ENCODE results near the gene DPY19L3.
"Not testable (repeated sequence)": the region's sequence is repeated elsewhere in the genome, so short reads cannot be mapped to it uniquely, and the experiment has no call there.

Gene DPY19L3

GRCh38 chr19:32512498-32512897, 106.9 kb downstream of the DPY19L3 start:
- not testable (repeated sequence) for DNase-seq (ENCODE audit: low spot score)

- DNase-seq (ENCODE audit: low spot score), result no peak
These were observed 113.5 kb downstream of the DPY19L3 start for GRCh38 chr19:32519023-32519422.

- DNase-seq (ENCODE audit: low spot score), result no peak
These were observed 117.4 kb downstream of the DPY19L3 start for GRCh38 chr19:32522967-32523366.

GRCh38 chr19:32526895-32527294, 121.3 kb downstream of the DPY19L3 start:
- DNase-seq (ENCODE audit: low spot score), result no peak

GRCh38 chr19:32530773-32531172, 125.2 kb downstream of the DPY19L3 start:
- DNase-seq (ENCODE audit: low spot score), result no peak

GRCh38 chr19:32532233-32532632, 126.7 kb downstream of the DPY19L3 start:
- DNase-seq (ENCODE audit: low spot score), result no peak
